Lung (tissue), 12 donors: ENCODE data around the gene FAM184A. TPM values are rescaled to one million over a fixed set of nuclear protein-coding genes. Genes with fewer than 3 reads are reported as not detected.
"Not testable (repeated sequence)": the region's sequence is repeated elsewhere in the genome, so short reads cannot be mapped to it uniquely, and the experiment has no call there.

ENCODE experiments used
- ATAC-seq: fragments of 200-7000 bp; cut with Tn5 transposase; one replicate; pipeline ENCODE4 v1.9.1; 2020; ENCODE audit warnings: moderate number of reproducible peaks; ENCODE audit not compliant: insufficient read depth, low FRiP score
- DNase-seq, 3 donors: peaks; one replicate each; pipeline ENCODE4 v3.0.0-alpha.2; 2013 to 2017
- H3K27ac ChIP-seq, 2 donors: one replicate each; pipeline ENCODE4 v1.5.1; 2013; ENCODE audit warnings: mild to moderate bottlenecking in 2 of 2, moderate library complexity in 2 of 2, control low read depth in 1 of 2, inconsistent platforms in 1 of 2, low read depth in 1 of 2, low read length in 1 of 2
- H3K27me3 ChIP-seq, 3 donors: one replicate each; pipeline ENCODE4 v1.5.1; 2013; ENCODE audit warnings: low read length in 2 of 3; ENCODE audit not compliant: control insufficient read depth in 3 of 3, insufficient read depth in 3 of 3
- H3K36me3 ChIP-seq, 4 donors: one replicate each; pipeline ENCODE4 v1.5.1; 2013; ENCODE audit warnings: low read length in 4 of 4, mild to moderate bottlenecking in 1 of 4, moderate library complexity in 1 of 4; ENCODE audit not compliant: control insufficient read depth in 4 of 4, insufficient read depth in 4 of 4
- H3K4me1 ChIP-seq, 5 donors: one replicate each; pipeline ENCODE4 v1.5.1; 2013; ENCODE audit warnings: low read length in 5 of 5, mild to moderate bottlenecking in 2 of 5, moderate library complexity in 1 of 5; ENCODE audit not compliant: control insufficient read depth in 5 of 5, insufficient read depth in 5 of 5
- H3K4me3 ChIP-seq: one replicate; pipeline ENCODE4 v1.5.1; 2013; ENCODE audit warnings: mild to moderate bottlenecking, control low read depth, moderate library complexity
- H3K9ac ChIP-seq, 2 donors: one replicate each; pipeline ENCODE4 v1.5.1; 2013; ENCODE audit warnings: low read length in 2 of 2, control low read depth in 1 of 2; ENCODE audit not compliant: insufficient read depth in 1 of 2
- H3K9me3 ChIP-seq, 4 donors: one replicate each; pipeline ENCODE4 v1.5.1; 2013; ENCODE audit warnings: low read length in 3 of 4, mild to moderate bottlenecking in 1 of 4, moderate library complexity in 1 of 4; ENCODE audit not compliant: control insufficient read depth in 4 of 4, insufficient read depth in 3 of 4
- CTCF ChIP-seq: IDR thresholded peaks from 2 replicates; pipeline ENCODE4 v1.5.1; 2012; ENCODE audit warnings: mild to moderate bottlenecking; ENCODE audit errors: control extremely low read depth, extremely low read depth
- WGBS, 2 donors: extraction: QIAGEN DNeasy Blood & Tissue Kit; methylation state at CpG; one replicate each; pipeline ENCODE4 v1.1.7; 2013; 5-methylcytosine and 5-hydroxymethylcytosine counted together
- polyA plus RNA-seq, 2 donors: library from polyadenylated mRNA; stranded (reverse); fragments of 200-250 nt; gene quantifications; one replicate each; pipeline ENCODE4 v1.2.1, GENCODE V29; 2013
- total RNA-seq, 2 donors: library from RNA; depleted of rRNA in 1 of 2; stranded (reverse); fragments of >200 nt in 1 of 2; gene quantifications; one replicate each; pipeline ENCODE4 v1.2.1, GENCODE V29; 2014 to 2021
- donor health status: control.
- donor health status: control.
- donor health status: Bipolar disorder and iron deficiency.
- donor health status: healthy.
- donor health status: DM: yes; HTN: yes; CAD: no.

Gene FAM184A
- total and polyA plus RNA-seq, 4 donors = 4.4 to 63.4 (median 22.7) TPM

- Histone ChIP-seq H3K4me1 (peaks cover 0 to 5% (median 0%) of the 10 kb centered on the region in 5 donors), H3K9ac (no peak overlapping the region), H3K36me3 (no peaks in the 10 kb centered on the region), H3K9me3 (peaks cover 0 to 3% (median 0%) of the 10 kb centered on the region in 4 donors), H3K27ac (no peak overlapping the region), H3K4me3 (no peak overlapping the region), H3K27me3 (no peaks in the 10 kb centered on the region)
- 76 to 79% methylated on average over 4 of the region's 4 CpGs for WGBS, 2 donors
- ATAC-seq (no peak), DNase-seq (no peak)
- TF ChIP-seq CTCF = no peak
These were observed 43.9 kb upstream of the FAM184A start for GRCh38 chr6:119122336-119122735.

DNA sequence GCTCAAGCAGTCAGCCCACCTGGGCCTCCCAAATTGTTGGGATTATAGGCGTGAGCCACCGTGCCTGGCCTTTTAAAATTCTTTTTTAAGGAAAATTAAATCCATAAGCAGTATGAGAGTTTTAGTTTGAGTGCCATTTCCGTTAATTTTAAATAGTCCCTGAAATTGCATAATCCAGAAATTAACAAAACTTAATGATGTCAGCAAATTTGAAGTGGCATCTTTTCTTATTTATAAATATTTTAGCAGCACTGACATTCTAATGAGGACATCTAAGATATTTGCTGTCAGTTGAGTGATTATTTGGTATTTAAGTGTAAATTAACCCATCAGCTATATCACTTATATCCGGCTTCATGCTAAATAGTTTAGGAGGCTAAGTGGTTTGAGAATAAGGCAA is 42.9 kb upstream of the FAM184A start:
- DNase-seq (no peak), ATAC-seq (no peak)
- TF ChIP-seq CTCF = no peak
- Histone ChIP-seq H3K27me3 (no peaks in the 10 kb centered on the region), H3K9ac (no peak overlapping the region), H3K9me3 (peaks cover 0 to 3% (median 0%) of the 10 kb centered on the region in 4 donors), H3K36me3 (no peaks in the 10 kb centered on the region), H3K27ac (no peak overlapping the region), H3K4me3 (no peak overlapping the region), H3K4me1 (peaks cover 0 to 5% (median 0%) of the 10 kb centered on the region in 5 donors)
- WGBS, 2 donors = 85 to 89% methylated on average over 4 of the region's 4 CpGs

DNA sequence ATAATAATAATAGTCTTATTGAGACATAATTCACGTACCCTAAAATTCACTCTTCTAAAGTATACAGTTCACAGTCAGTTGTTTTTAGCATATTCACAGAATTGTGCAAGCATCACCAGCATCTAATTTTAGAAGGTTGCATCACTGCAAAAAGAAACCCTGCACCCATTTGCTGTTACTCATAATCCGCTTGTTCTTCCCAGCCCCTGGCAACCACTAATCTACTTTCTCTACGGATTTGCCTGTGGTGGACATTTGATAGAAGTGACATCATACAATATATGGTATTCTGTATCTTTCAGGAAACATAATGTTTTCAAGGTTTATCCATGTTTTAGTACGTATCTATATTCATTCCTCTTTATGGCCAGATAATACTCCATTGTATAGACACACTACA is 41.5 kb upstream of the FAM184A start:
- 45 to 60% methylated on average over 4 of the region's 4 CpGs for WGBS, 2 donors
- Histone ChIP-seq H3K4me1 (peaks cover 0 to 5% (median 0%) of the 10 kb centered on the region in 5 donors), H3K4me3 (no peak overlapping the region), H3K9ac (no peak overlapping the region), H3K27ac (no peak overlapping the region), H3K36me3 (no peaks in the 10 kb centered on the region), H3K27me3 (no peaks in the 10 kb centered on the region), H3K9me3 (no peaks in the 10 kb centered on the region)
- TF ChIP-seq CTCF = no peak
- ATAC-seq (peak; percentile 34), DNase-seq (no peak)

DNA sequence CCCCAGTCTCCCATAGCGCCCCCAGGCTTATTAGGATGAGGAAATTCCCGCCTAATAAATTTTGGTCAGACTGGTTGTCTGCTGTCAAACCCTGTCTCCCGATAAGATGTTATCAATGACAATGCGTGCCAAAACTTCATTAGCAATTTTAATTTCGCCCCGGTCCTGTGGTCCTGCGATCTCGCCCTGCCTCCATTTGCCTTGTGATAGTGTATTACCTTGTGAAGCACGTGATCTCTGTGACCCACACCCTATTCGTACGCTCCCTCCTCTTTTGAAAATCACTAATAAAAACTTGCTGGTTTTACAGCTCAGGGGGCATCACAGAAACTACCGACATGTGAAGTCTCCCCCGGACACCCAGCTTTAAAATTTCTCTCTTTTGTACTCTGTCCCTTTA is 40.6 kb upstream of the FAM184A start:
- not testable (repeated sequence) for H3K27ac ChIP-seq, H3K36me3 ChIP-seq, H3K9me3 ChIP-seq, H3K4me3 ChIP-seq, DNase-seq, H3K27me3 ChIP-seq, H3K4me1 ChIP-seq, ATAC-seq, H3K9ac ChIP-seq
- 77 to 80% methylated on average over 13 of the region's 13 CpGs for WGBS, 2 donors
